IMR-90 (cell line): ENCODE measurements around the gene ATF6B. TPM values are rescaled to one million over a fixed set of nuclear protein-coding genes. Genes with fewer than 3 reads are reported as not detected.

ENCODE experiments used
- ATAC-seq: fragments of 200-7000 bp; cut with Tn5 transposase; 2 replicates; pipeline ENCODE4 v1.9.1; 2020; ENCODE audit warnings: low read depth, mild to moderate bottlenecking, moderate library complexity
- BruUV-seq: library from RNA; stranded (reverse); fragments of 400-500 nt; replicated peaks from 2 replicates; lab custom pipeline; 2021; lab: Mats Ljungman, UMichigan
- CTCF ChIA-PET: fragments of 300-600 bp; formaldehyde crosslinking; extraction: SDS; loops from one replicate; lab custom pipeline; 2021; ENCODE audit warnings: antibody characterized with exemption; lab: Yijun Ruan, JAX
- POLR2A ChIA-PET: fragments of 300-600 bp; sonication (Branson Sonifier 250); formaldehyde crosslinking; loops from one replicate; lab custom pipeline; 2022; ENCODE audit warnings: antibody characterized with exemption; ENCODE audit not compliant: unreplicated experiment; lab: Charles Lee
- DNase-seq: peaks from one replicate; pipeline ENCODE4 v3.0.0; 2013
- H2AFZ ChIP-seq: replicated peaks from 2 replicates; pipeline ENCODE3; 2013; ENCODE audit warnings: low read length, mild to moderate bottlenecking; ENCODE audit not compliant: poor library complexity
- H2AK5ac ChIP-seq: 2 replicates; pipeline ENCODE4 v1.6.1; 2013; ENCODE audit warnings: low read depth, low read length, inconsistent platforms
- H2AK9ac ChIP-seq: replicated peaks from 2 replicates; pipeline ENCODE3; 2013; ENCODE audit warnings: mild to moderate bottlenecking, low read depth, low read length, moderate library complexity; ENCODE audit not compliant: poor library complexity
- H2BK120ac ChIP-seq: 2 replicates; pipeline ENCODE4 v1.6.1; 2013; ENCODE audit warnings: low read depth, low read length, inconsistent platforms
- H2BK15ac ChIP-seq: 3 replicates; pipeline ENCODE4 v1.6.1; 2013; ENCODE audit warnings: low read depth, low read length, inconsistent platforms
- H2BK20ac ChIP-seq: 2 replicates; pipeline ENCODE4 v1.6.1; 2013; ENCODE audit warnings: low read depth, mild to moderate bottlenecking, inconsistent platforms, low read length, moderate library complexity
- H2BK5ac ChIP-seq: 2 replicates; pipeline ENCODE4 v1.6.1; 2013; ENCODE audit warnings: mild to moderate bottlenecking, low read depth, low read length, inconsistent platforms; ENCODE audit not compliant: poor library complexity, severe bottlenecking
- H3K14ac ChIP-seq: replicated peaks from 2 replicates; pipeline ENCODE4 v1.6.1; 2013; ENCODE audit warnings: low read depth, low read length, inconsistent platforms
- H3K18ac ChIP-seq: 2 replicates; pipeline ENCODE4 v1.6.1; 2013; ENCODE audit warnings: low read depth, low read length, control low read depth
- H3K23ac ChIP-seq: 2 replicates; pipeline ENCODE4 v1.6.1; 2013; ENCODE audit warnings: low read depth, low read length, inconsistent platforms
- H3K27ac ChIP-seq: 2 replicates; pipeline ENCODE4 v1.5.1; 2013; ENCODE audit warnings: mild to moderate bottlenecking, control low read depth, low read length; ENCODE audit not compliant: insufficient read depth
- H3K27me3 ChIP-seq: 2 replicates; pipeline ENCODE4 v1.6.1; 2013; ENCODE audit warnings: low read length; ENCODE audit not compliant: control insufficient read depth, insufficient read depth
- H3K36me3 ChIP-seq: 2 replicates; pipeline ENCODE4 v1.6.1; 2013; ENCODE audit warnings: low read length, mixed read lengths; ENCODE audit not compliant: control insufficient read depth, insufficient read depth
- H3K4ac ChIP-seq: 2 replicates; pipeline ENCODE4 v1.6.1; 2013; ENCODE audit warnings: low read depth, low read length, inconsistent platforms
- H3K4me1 ChIP-seq: 2 replicates; pipeline ENCODE4 v1.6.1; 2013; ENCODE audit warnings: low read length, mixed read lengths; ENCODE audit not compliant: control insufficient read depth, insufficient read depth
- H3K4me2 ChIP-seq: 2 replicates; pipeline ENCODE4 v1.6.1; 2013; ENCODE audit warnings: low read depth, mild to moderate bottlenecking, control low read depth, low read length, moderate library complexity
- H3K4me3 ChIP-seq: 2 replicates; pipeline ENCODE4 v1.5.1; 2013; ENCODE audit warnings: low read depth, mild to moderate bottlenecking, control low read depth, low read length, moderate library complexity; ENCODE audit not compliant: insufficient read depth
- H3K56ac ChIP-seq: 2 replicates; pipeline ENCODE4 v1.6.1; 2013; ENCODE audit warnings: low read length, inconsistent platforms; ENCODE audit not compliant: insufficient read depth; ENCODE audit errors: extremely low read depth
- H3K79me1 ChIP-seq, 2 experiments: 2 replicates each; pipeline ENCODE4 v1.6.1; 2013; ENCODE audit warnings: low read length in 2 of 2, inconsistent platforms in 1 of 2, low read depth in 1 of 2
- H3K9ac ChIP-seq: 2 replicates; pipeline ENCODE4 v1.6.1; 2013; ENCODE audit warnings: low read depth, low read length, control low read depth
- H3K9me1 ChIP-seq: 2 replicates; pipeline ENCODE4 v1.6.1; 2013; ENCODE audit warnings: low read length, inconsistent platforms; ENCODE audit not compliant: insufficient read depth
- H3K9me3 ChIP-seq: 2 replicates; pipeline ENCODE4 v1.6.1; 2013; ENCODE audit warnings: low read length; ENCODE audit not compliant: control insufficient read depth, insufficient read depth
- H4K20me1 ChIP-seq: 2 replicates; pipeline ENCODE4 v1.6.1; 2013; ENCODE audit warnings: low read length, inconsistent platforms; ENCODE audit not compliant: insufficient read depth
- H4K5ac ChIP-seq: 2 replicates; pipeline ENCODE4 v1.6.1; 2013; ENCODE audit warnings: mild to moderate bottlenecking, low read depth, low read length, control low read depth
- H4K8ac ChIP-seq, 2 experiments: 2 replicates each; pipeline ENCODE4 v1.6.1; 2013; ENCODE audit warnings: low read depth in 2 of 2, low read length in 2 of 2, control low read depth in 1 of 2, inconsistent platforms in 1 of 2
- H4K91ac ChIP-seq: 2 replicates; pipeline ENCODE4 v1.6.1; 2013; ENCODE audit warnings: low read depth, low read length, inconsistent platforms; ENCODE audit not compliant: insufficient read depth
- BHLHE40 ChIP-seq: fragments of 150-350 bp; IDR thresholded peaks from 2 replicates; pipeline ENCODE4 v1.6.1; 2016; ENCODE audit warnings: mild to moderate bottlenecking, low read depth, low read length
- MAZ ChIP-seq: IDR thresholded peaks from 2 replicates; pipeline ENCODE4 v1.6.1; 2012; ENCODE audit warnings: low read depth, mild to moderate bottlenecking, low read length, improper control_type of control experiment, moderate library complexity, borderline replicate concordance
- NFE2L2 ChIP-seq: fragments of 150-350 bp; IDR thresholded peaks from 2 replicates; pipeline ENCODE4 v1.6.1; 2016; ENCODE audit warnings: low read depth, mild to moderate bottlenecking, low read length
- POLR2A ChIP-seq: IDR thresholded peaks from 2 replicates; pipeline ENCODE4 v1.6.1; 2012; ENCODE audit warnings: mild to moderate bottlenecking, low read depth, low read length
- RAD21 ChIP-seq: IDR thresholded peaks from 2 replicates; pipeline ENCODE4 v1.6.1; 2012; ENCODE audit warnings: low read length, improper control_type of control experiment
- WGBS, 2 experiments: methylation state at CpG; one replicate each; pipeline versions ENCODE4 v1.1.5 to v1.1.7; 2013; ENCODE audit warnings: missing lambda C conversion rate in 2 of 2; ENCODE audit not compliant: insufficient read length in 1 of 2; ENCODE audit errors: extremely low coverage in 2 of 2; 5-methylcytosine and 5-hydroxymethylcytosine counted together
- dilution Hi-C: fragments of 300-500 bp; cut with HindIII; formaldehyde crosslinking; loops from one replicate; pipeline ENCODE4 v1.14.3; 2018; ENCODE audit warnings: low sequenced_read_pairs; ENCODE audit not compliant: unreplicated experiment
- in situ Hi-C: fragments of 300-500 bp; cut with MboI; formaldehyde crosslinking; loops from 3 replicates; pipeline ENCODE4 v1.14.3; 2019; ENCODE audit warnings: low sequenced_read_pairs, inconsistent platforms, mixed read lengths
- intact Hi-C: fragments of 100-400 bp; cut with micrococcal nuclease; formaldehyde crosslinking; loops from 2 replicates; pipeline ENCODE4 v1.10.0; 2022
- polyA plus RNA-seq, 3 experiments: library from polyadenylated mRNA; depleted of rRNA; stranded (reverse); fragments of >200 nt; gene quantifications; 2 replicates each; pipeline ENCODE4 v1.2.3, GENCODE V29; 2012; ENCODE audit warnings: low replicate concordance in 1 of 3
- total RNA-seq: library from RNA; depleted of rRNA; stranded (reverse); fragments of >200 nt; gene quantifications from 2 replicates; pipeline ENCODE4 v1.2.3, GENCODE V29; 2012

Gene ATF6B
- total and polyA plus RNA-seq, 2 of the 4 experiments (the other 2 are of a cell fraction): 7.9 to 69.6 TPM

GRCh38 chr6:32149932-32150870 is 22.2 kb upstream of the ATF6B start:
- no peak overlapping the region for H2BK5ac ChIP-seq
- H3K9me3 ChIP-seq: peaks cover 2% of the 10 kb centered on the region; the same call in 1 of the 2 replicates
- H3K4me1 ChIP-seq: peaks cover 23% of the 10 kb centered on the region
- BruUV-seq: no TSS peak
- intact Hi-C loops (loop anchor here (5.0 to 10.0 kb wide), 2 partner anchors 105 to 248 kb away; partner anchors contain the start of gene ZBTB12), dilution Hi-C loops (no loop called here), in situ Hi-C loops (no loop called here)
- WGBS, 2 experiments: 58% methylated on average over 13 of the region's 55 CpGs; no CpG with 5 or more reads in 1 of the 2 experiments
- H3K56ac ChIP-seq: no peak overlapping the region
- ChIA-PET POLR2A (no interaction called here), CTCF (no interaction called here)
- H2AK5ac ChIP-seq: no peak overlapping the region
- no peak for DNase-seq
- H3K9ac ChIP-seq: no peak overlapping the region
- H3K4ac ChIP-seq: no peak overlapping the region
- no peak overlapping the region for H3K23ac ChIP-seq
- no peak overlapping the region for H2BK20ac ChIP-seq
- H3K9me1 ChIP-seq: 0 out of 2 replicates have a peak, but pooled peaks cover 4% of the 10 kb centered on the region
- H2BK120ac ChIP-seq: no peak overlapping the region
- H3K14ac ChIP-seq: no peak overlapping the region
- no peak overlapping the region for H2AFZ ChIP-seq
- no peak overlapping the region for H3K27ac ChIP-seq
- H3K79me1 ChIP-seq: peaks cover 6 to 27% of the 10 kb centered on the region in 2 experiments
- H3K27me3 ChIP-seq: peaks cover 25% of the 10 kb centered on the region
- TF ChIP-seq BHLHE40 (no peak), POLR2A (no peak), MAZ (no peak), NFE2L2 (no peak), RAD21 (no peak)
- H4K20me1 ChIP-seq: no peaks in the 10 kb centered on the region
- H3K36me3 ChIP-seq: peaks cover 2% of the 10 kb centered on the region; the same call in 1 of the 2 replicates
- H3K4me2 ChIP-seq: no peak overlapping the region
- H3K18ac ChIP-seq: no peak overlapping the region
- H3K4me3 ChIP-seq: no peak overlapping the region
- H2BK15ac ChIP-seq: no peak overlapping the region
- H4K5ac ChIP-seq: no peak overlapping the region
- H4K8ac ChIP-seq: no peak overlapping the region
- no peak for ATAC-seq
- no peak overlapping the region for H2AK9ac ChIP-seq
- H4K91ac ChIP-seq: no peak overlapping the region
